Body of pancreas (tissue), 4 donors: ENCODE results near the gene ACSM5.

Source experiments
- POLR2A ChIP-seq, 3 donors: fragments of 450-650 bp; IDR thresholded peaks; one replicate each; pipeline ENCODE4 v1.6.1; 2016; ENCODE audit warnings: antibody characterized with exemption in 3 of 3, mild to moderate bottlenecking in 2 of 3
- TF ChIP-seq, protein P1 (sequence below), 7 experiments: fragments of 450-650 bp in 4 of 7; fragments of 200-600 bp in 3 of 7; sonication (generic) in 3 of 7; IDR thresholded peaks; one replicate each; pipeline ENCODE4 v1.5.1; 2016 to 2019; ENCODE audit warnings: antibody characterized with exemption in 7 of 7

DNA sequence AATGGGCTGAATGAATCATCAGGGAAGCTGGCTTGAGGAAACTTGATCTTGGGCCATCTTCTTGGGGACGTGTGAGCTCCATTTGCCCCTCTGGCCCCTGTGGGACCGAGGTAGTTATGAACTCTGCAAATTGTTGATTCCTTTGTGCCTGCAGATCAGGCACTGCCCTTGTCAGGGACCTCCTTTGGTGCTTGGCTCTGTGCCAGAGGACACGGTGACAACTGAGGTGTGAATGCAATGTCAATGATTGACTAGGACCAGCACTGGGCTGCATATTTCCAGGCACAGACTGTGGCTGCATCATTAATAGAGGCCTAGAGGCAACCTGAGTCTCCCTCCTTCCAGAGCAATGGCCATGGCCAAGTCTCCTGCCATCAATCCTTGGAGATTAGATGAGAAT is 28.6 kb upstream of the ACSM5 start:
- TF ChIP-seq POLR2A (IDR thresholded peaks at IDR 0.05) = no peak
- TF ChIP-seq, protein P1, sequence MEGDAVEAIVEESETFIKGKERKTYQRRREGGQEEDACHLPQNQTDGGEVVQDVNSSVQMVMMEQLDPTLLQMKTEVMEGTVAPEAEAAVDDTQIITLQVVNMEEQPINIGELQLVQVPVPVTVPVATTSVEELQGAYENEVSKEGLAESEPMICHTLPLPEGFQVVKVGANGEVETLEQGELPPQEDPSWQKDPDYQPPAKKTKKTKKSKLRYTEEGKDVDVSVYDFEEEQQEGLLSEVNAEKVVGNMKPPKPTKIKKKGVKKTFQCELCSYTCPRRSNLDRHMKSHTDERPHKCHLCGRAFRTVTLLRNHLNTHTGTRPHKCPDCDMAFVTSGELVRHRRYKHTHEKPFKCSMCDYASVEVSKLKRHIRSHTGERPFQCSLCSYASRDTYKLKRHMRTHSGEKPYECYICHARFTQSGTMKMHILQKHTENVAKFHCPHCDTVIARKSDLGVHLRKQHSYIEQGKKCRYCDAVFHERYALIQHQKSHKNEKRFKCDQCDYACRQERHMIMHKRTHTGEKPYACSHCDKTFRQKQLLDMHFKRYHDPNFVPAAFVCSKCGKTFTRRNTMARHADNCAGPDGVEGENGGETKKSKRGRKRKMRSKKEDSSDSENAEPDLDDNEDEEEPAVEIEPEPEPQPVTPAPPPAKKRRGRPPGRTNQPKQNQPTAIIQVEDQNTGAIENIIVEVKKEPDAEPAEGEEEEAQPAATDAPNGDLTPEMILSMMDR (IDR thresholded peaks at IDR 0.05) = no peak
